ENCODE results near the gene SFRP5.
A peak's percentile ranks its signal among the peaks of the same experiment; 100 is the strongest.

Gene SFRP5, protein sequence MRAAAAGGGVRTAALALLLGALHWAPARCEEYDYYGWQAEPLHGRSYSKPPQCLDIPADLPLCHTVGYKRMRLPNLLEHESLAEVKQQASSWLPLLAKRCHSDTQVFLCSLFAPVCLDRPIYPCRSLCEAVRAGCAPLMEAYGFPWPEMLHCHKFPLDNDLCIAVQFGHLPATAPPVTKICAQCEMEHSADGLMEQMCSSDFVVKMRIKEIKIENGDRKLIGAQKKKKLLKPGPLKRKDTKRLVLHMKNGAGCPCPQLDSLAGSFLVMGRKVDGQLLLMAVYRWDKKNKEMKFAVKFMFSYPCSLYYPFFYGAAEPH

DNA sequence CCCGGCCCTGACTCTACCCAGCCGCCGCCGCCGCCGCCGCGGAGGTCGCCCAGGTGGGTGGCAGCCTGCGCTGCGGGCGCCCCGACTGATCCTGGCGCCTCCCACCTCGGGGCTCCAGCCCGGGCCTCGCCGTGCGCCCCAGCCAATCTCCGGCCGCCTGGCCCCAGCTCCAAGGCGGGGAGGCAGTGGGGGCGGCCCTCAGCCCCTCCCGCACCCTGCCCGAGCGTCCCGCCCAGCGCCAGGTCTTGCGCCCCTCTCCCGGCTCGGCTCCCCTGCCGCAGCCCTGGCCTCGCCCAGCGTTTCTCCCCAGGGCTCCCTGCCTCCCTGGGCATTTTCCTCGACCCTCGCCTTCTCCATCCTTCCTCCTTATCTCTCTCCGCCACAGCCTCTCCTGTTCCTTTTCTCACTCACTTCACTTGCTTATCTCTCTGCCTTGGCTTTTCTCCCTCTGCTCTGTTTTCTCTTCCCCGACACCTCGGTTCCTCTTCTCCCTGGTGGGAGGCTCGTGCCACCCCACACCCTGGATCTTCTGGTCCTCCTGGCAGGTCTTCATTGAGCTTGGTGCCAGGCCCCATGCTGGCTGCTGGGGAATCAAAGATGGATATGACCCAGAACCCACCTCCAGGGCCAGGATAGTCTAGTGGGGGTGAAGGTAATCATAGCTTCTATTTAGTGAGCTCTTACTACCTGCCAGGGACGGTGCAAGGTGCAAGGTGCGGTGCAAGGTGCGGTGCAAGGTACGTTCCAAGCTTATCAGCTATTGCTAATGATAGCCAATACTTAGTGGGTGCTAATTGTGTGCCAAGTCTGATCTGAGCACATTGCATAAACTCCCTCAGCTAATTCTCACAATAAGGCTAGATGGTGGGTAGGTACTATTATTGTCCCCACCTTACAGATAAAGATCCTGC, at the start of gene SFRP5:
TSS of gene SFRP5 (minus strand) at position 87 of the 911 bp plus-strand sequence. CDS start 166 bp downstream, outside the sequence.
- no peak within 1 kb of the TSS for H3K27ac ChIP-seq (ENCODE audit: low read depth, low read length)
- peak within 1 kb of the TSS in 3 of 5 donors; percentile 13 to 58 (median 44) for H3K4me3 ChIP-seq (ENCODE audit: low read depth in 1 of 5, low read length in 5 of 5)
- H3K4me1 ChIP-seq (ENCODE audit: control insufficient read depth in 5 of 5, insufficient read depth in 5 of 5, low read length in 5 of 5), result peaks cover 0 to 8% (median 6%) of the 10 kb centered on the region in 5 donors
- no peaks in the 10 kb centered on the region for H3K9me3 ChIP-seq (ENCODE audit: control insufficient read depth in 5 of 5, low read length in 5 of 5)
- H3K36me3 ChIP-seq (ENCODE audit: control insufficient read depth in 5 of 5, insufficient read depth in 5 of 5, low read length in 5 of 5), result no peaks in the 10 kb centered on the region
- peaks cover 30 to 43% (median 36%) of the 10 kb centered on the region in 5 donors for H3K27me3 ChIP-seq (ENCODE audit: control insufficient read depth in 5 of 5, insufficient read depth in 4 of 5, low read length in 5 of 5)
- no peak within 1 kb of the TSS for H3K9ac ChIP-seq (ENCODE audit: low read length in 5 of 5)

- Histone ChIP-seq H3K9me3 (ENCODE audit: control insufficient read depth in 5 of 5, low read length in 5 of 5) (no peaks in the 10 kb centered on the region), H3K27ac (ENCODE audit: low read depth, low read length) (no peak overlapping the region), H3K4me1 (ENCODE audit: control insufficient read depth in 5 of 5, insufficient read depth in 5 of 5, low read length in 5 of 5) (peaks cover 0 to 42% (median 9%) of the 10 kb centered on the region in 5 donors), H3K27me3 (ENCODE audit: control insufficient read depth in 5 of 5, insufficient read depth in 4 of 5, low read length in 5 of 5) (peaks cover 0 to 4% (median 0%) of the 10 kb centered on the region in 5 donors), H3K9ac (ENCODE audit: low read length in 5 of 5) (no peak overlapping the region), H3K36me3 (ENCODE audit: control insufficient read depth in 5 of 5, insufficient read depth in 5 of 5, low read length in 5 of 5) (no peaks in the 10 kb centered on the region), H3K4me3 (ENCODE audit: low read depth in 1 of 5, low read length in 5 of 5) (no peak overlapping the region)
These were observed 48.4 kb upstream of the SFRP5 start for GRCh38 chr10:97820096-97820704.

GRCh38 chr10:97818572-97818971, 46.8 kb upstream of the SFRP5 start:
- Histone ChIP-seq H3K9ac (ENCODE audit: low read length in 5 of 5) (no peak overlapping the region), H3K27ac (ENCODE audit: low read depth, low read length) (no peak overlapping the region), H3K27me3 (ENCODE audit: control insufficient read depth in 5 of 5, insufficient read depth in 4 of 5, low read length in 5 of 5) (peaks cover 0 to 4% (median 0%) of the 10 kb centered on the region in 5 donors), H3K36me3 (ENCODE audit: control insufficient read depth in 5 of 5, insufficient read depth in 5 of 5, low read length in 5 of 5) (no peaks in the 10 kb centered on the region), H3K9me3 (ENCODE audit: control insufficient read depth in 5 of 5, low read length in 5 of 5) (no peaks in the 10 kb centered on the region), H3K4me3 (ENCODE audit: low read depth in 1 of 5, low read length in 5 of 5) (no peak overlapping the region), H3K4me1 (ENCODE audit: control insufficient read depth in 5 of 5, insufficient read depth in 5 of 5, low read length in 5 of 5) (peaks cover 0 to 30% (median 5%) of the 10 kb centered on the region in 5 donors)

GRCh38 chr10:97816609-97817008, 44.8 kb upstream of the SFRP5 start:
- H3K9me3 ChIP-seq (ENCODE audit: control insufficient read depth in 5 of 5, low read length in 5 of 5), result no peaks in the 10 kb centered on the region
- no peak overlapping the region for H3K9ac ChIP-seq (ENCODE audit: low read length in 5 of 5)
- no peak overlapping the region for H3K27ac ChIP-seq (ENCODE audit: low read depth, low read length)
- peaks cover 0 to 17% (median 3%) of the 10 kb centered on the region in 5 donors for H3K4me1 ChIP-seq (ENCODE audit: control insufficient read depth in 5 of 5, insufficient read depth in 5 of 5, low read length in 5 of 5)
- H3K36me3 ChIP-seq (ENCODE audit: control insufficient read depth in 5 of 5, insufficient read depth in 5 of 5, low read length in 5 of 5), result no peaks in the 10 kb centered on the region
- H3K27me3 ChIP-seq (ENCODE audit: control insufficient read depth in 5 of 5, insufficient read depth in 4 of 5, low read length in 5 of 5), result peaks cover 0 to 6% (median 0%) of the 10 kb centered on the region in 5 donors
- no peak overlapping the region for H3K4me3 ChIP-seq (ENCODE audit: low read depth in 1 of 5, low read length in 5 of 5)

DNA sequence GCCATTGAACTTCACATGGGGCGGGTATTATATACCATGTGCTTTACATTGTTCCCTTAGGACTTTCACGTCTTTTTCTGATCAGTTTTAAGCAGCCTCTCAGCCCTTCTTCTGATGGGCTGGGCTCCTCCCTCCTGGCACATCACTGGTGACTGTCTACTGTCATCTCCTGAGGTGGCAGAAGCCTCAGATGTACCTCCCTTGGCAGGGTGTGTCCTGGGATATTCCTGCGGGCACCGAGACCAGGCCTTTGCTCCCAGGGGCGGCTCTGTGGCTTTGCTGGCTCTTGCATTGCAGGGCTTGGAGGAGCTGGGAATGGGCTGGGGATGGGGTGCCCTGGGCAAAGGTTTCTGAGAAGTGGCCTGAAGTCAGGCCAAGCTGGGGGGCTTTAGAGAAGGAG, 43.2 kb upstream of the SFRP5 start:
- no peaks in the 10 kb centered on the region for H3K9me3 ChIP-seq (ENCODE audit: control insufficient read depth in 5 of 5, low read length in 5 of 5)
- H3K27me3 ChIP-seq (ENCODE audit: control insufficient read depth in 5 of 5, insufficient read depth in 4 of 5, low read length in 5 of 5), result peaks cover 0 to 9% (median 0%) of the 10 kb centered on the region in 5 donors
- peaks cover 0 to under 1% (median 0%) of the 10 kb centered on the region in 5 donors for H3K4me1 ChIP-seq (ENCODE audit: control insufficient read depth in 5 of 5, insufficient read depth in 5 of 5, low read length in 5 of 5)
- no peak overlapping the region for H3K9ac ChIP-seq (ENCODE audit: low read length in 5 of 5)
- no peak overlapping the region for H3K4me3 ChIP-seq (ENCODE audit: low read depth in 1 of 5, low read length in 5 of 5)
- no peak overlapping the region for H3K27ac ChIP-seq (ENCODE audit: low read depth, low read length)
- H3K36me3 ChIP-seq (ENCODE audit: control insufficient read depth in 5 of 5, insufficient read depth in 5 of 5, low read length in 5 of 5), result no peaks in the 10 kb centered on the region

DNA sequence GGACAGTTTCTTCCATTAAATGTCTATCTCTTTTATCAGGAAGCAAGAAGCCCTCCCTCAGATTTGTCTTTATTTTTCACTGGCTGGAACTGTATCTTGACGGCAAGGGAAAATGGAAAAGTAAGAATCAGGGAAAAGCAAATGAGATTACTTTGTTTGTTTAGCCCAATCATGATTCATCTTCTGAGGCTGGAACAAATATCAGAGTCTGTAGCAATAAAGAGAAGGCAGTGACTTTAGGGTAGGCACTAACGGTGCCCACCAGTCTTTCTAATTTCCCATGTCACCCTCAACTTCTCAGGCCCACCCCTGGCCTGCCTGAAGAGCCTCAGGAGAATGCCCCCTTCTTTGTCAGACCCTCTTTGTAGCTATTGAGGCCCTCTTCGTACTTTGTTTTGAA, 41.5 kb upstream of the SFRP5 start:
- H3K27me3 ChIP-seq (ENCODE audit: control insufficient read depth in 5 of 5, insufficient read depth in 4 of 5, low read length in 5 of 5), result peaks cover 0 to 9% (median 0%) of the 10 kb centered on the region in 5 donors
- no peaks in the 10 kb centered on the region for H3K36me3 ChIP-seq (ENCODE audit: control insufficient read depth in 5 of 5, insufficient read depth in 5 of 5, low read length in 5 of 5)
- no peak overlapping the region for H3K9ac ChIP-seq (ENCODE audit: low read length in 5 of 5)
- H3K4me3 ChIP-seq (ENCODE audit: low read depth in 1 of 5, low read length in 5 of 5), result no peak overlapping the region
- no peak overlapping the region for H3K27ac ChIP-seq (ENCODE audit: low read depth, low read length)
- no peaks in the 10 kb centered on the region for H3K9me3 ChIP-seq (ENCODE audit: control insufficient read depth in 5 of 5, low read length in 5 of 5)
- no peaks in the 10 kb centered on the region for H3K4me1 ChIP-seq (ENCODE audit: control insufficient read depth in 5 of 5, insufficient read depth in 5 of 5, low read length in 5 of 5)

DNA sequence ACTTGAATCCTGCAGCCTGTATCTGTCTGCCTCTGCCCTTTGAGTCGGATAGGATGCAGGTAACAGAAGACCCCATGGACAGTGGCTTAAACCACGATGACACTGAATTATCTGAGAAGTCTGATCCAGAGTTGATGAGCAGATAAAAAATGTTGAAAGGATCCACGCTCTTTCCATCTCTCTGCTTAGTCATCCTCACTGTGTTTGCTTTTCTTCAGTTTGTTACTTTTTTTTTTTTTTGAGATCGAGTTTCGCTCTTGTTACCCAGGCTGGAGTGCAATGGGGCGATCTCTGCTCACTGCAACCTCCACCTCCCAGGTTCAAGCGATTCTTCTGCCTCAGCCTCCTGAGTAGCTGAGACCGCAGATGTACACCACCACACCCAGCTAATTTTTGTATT, 40.9 kb upstream of the SFRP5 start:
- no peaks in the 10 kb centered on the region for H3K36me3 ChIP-seq (ENCODE audit: control insufficient read depth in 5 of 5, insufficient read depth in 5 of 5, low read length in 5 of 5)
- H3K4me3 ChIP-seq (ENCODE audit: low read depth in 1 of 5, low read length in 5 of 5), result no peak overlapping the region
- no peaks in the 10 kb centered on the region for H3K9me3 ChIP-seq (ENCODE audit: control insufficient read depth in 5 of 5, low read length in 5 of 5)
- H3K4me1 ChIP-seq (ENCODE audit: control insufficient read depth in 5 of 5, insufficient read depth in 5 of 5, low read length in 5 of 5), result no peaks in the 10 kb centered on the region
- H3K9ac ChIP-seq (ENCODE audit: low read length in 5 of 5), result no peak overlapping the region
- H3K27me3 ChIP-seq (ENCODE audit: control insufficient read depth in 5 of 5, insufficient read depth in 4 of 5, low read length in 5 of 5), result peaks cover 0 to 6% (median 0%) of the 10 kb centered on the region in 5 donors
- no peak overlapping the region for H3K27ac ChIP-seq (ENCODE audit: low read depth, low read length)

DNA sequence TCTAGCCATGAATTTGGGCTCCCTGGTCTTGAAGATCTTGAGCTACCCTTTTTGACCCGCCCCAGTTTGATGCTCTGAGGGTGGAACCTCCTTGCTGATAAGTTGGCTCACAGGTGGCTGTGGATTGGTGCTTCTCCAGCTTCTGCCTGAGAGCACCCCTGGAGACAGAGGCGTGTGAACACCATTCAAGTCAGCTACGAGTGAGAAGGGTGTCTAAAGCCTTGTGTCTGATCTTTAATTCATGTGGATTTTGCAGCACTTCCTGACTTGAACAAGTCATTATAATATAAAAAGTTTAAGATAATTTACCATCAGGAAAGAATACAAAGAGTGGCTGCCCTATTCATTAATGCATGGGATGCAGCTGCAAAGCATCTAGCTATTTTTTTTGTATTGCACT, 40.2 kb upstream of the SFRP5 start:
- H3K9me3 ChIP-seq (ENCODE audit: control insufficient read depth in 5 of 5, low read length in 5 of 5), result no peaks in the 10 kb centered on the region
- no peak overlapping the region for H3K27ac ChIP-seq (ENCODE audit: low read depth, low read length)
- no peak overlapping the region for H3K4me3 ChIP-seq (ENCODE audit: low read depth in 1 of 5, low read length in 5 of 5)
- no peaks in the 10 kb centered on the region for H3K4me1 ChIP-seq (ENCODE audit: control insufficient read depth in 5 of 5, insufficient read depth in 5 of 5, low read length in 5 of 5)
- H3K36me3 ChIP-seq (ENCODE audit: control insufficient read depth in 5 of 5, insufficient read depth in 5 of 5, low read length in 5 of 5), result no peaks in the 10 kb centered on the region
- no peak overlapping the region for H3K9ac ChIP-seq (ENCODE audit: low read length in 5 of 5)
- peaks cover 0 to 5% (median 0%) of the 10 kb centered on the region in 5 donors for H3K27me3 ChIP-seq (ENCODE audit: control insufficient read depth in 5 of 5, insufficient read depth in 4 of 5, low read length in 5 of 5)

DNA sequence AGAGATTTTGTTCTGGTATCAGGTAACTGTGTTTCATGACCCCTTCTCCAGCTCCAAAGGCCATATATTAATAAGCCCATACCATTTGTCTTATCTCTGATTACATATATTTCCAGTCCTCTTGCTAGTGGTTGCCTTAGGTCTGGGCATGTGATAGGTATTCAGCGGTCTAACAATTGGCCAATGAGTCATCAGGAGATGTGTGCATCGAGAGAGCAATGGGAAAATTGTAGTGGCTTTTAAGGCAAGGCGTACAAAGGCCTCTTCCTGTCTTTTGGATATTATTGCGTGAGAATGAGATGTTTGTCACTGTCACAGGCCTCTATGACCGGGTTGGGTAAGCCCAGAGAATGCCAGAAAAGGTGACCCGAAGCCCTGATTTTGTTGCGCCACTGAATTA, 38.6 kb upstream of the SFRP5 start:
- no peaks in the 10 kb centered on the region for H3K9me3 ChIP-seq (ENCODE audit: control insufficient read depth in 5 of 5, low read length in 5 of 5)
- peaks cover 0 to 7% (median 0%) of the 10 kb centered on the region in 5 donors for H3K4me1 ChIP-seq (ENCODE audit: control insufficient read depth in 5 of 5, insufficient read depth in 5 of 5, low read length in 5 of 5)
- no peak overlapping the region for H3K27ac ChIP-seq (ENCODE audit: low read depth, low read length)
- no peak overlapping the region for H3K9ac ChIP-seq (ENCODE audit: low read length in 5 of 5)
- no peak overlapping the region for H3K4me3 ChIP-seq (ENCODE audit: low read depth in 1 of 5, low read length in 5 of 5)
- H3K36me3 ChIP-seq (ENCODE audit: control insufficient read depth in 5 of 5, insufficient read depth in 5 of 5, low read length in 5 of 5), result no peaks in the 10 kb centered on the region
- peaks cover 0 to 5% (median 0%) of the 10 kb centered on the region in 5 donors for H3K27me3 ChIP-seq (ENCODE audit: control insufficient read depth in 5 of 5, insufficient read depth in 4 of 5, low read length in 5 of 5)
